WI38 (cell line): ENCODE results near the gene UTY.

Source experiments
- H3K4me3 ChIP-seq: 2 replicates; pipeline ENCODE4 v1.5.1; 2011; ENCODE audit warnings: low read depth, mild to moderate bottlenecking, control low read depth, low read length
- TF ChIP-seq, protein P1 (sequence below): IDR thresholded peaks from 2 replicates; pipeline ENCODE4 v1.5.1; 2012; ENCODE audit warnings: low read depth, mild to moderate bottlenecking, control low read depth, low read length

The UTY gene

DNA sequence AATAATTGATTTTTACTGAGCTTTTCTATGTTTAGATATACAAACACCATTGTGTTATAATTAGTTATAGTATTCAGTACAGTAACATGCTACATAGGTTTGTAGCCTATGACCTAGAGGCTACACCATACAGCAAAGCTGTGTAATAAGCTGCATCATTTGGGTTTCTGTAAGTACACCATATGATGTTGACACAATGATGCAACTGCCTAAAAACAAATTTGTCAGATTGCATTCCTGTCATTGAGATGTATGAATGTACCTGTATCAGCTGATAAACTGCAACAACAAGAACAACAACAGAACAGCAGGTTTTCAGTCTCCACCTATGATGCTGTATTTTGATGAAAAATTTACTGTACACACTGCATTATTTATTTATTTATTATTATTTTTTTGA lies 64.3 kb downstream of the UTY start:
- TF ChIP-seq, protein P1, sequence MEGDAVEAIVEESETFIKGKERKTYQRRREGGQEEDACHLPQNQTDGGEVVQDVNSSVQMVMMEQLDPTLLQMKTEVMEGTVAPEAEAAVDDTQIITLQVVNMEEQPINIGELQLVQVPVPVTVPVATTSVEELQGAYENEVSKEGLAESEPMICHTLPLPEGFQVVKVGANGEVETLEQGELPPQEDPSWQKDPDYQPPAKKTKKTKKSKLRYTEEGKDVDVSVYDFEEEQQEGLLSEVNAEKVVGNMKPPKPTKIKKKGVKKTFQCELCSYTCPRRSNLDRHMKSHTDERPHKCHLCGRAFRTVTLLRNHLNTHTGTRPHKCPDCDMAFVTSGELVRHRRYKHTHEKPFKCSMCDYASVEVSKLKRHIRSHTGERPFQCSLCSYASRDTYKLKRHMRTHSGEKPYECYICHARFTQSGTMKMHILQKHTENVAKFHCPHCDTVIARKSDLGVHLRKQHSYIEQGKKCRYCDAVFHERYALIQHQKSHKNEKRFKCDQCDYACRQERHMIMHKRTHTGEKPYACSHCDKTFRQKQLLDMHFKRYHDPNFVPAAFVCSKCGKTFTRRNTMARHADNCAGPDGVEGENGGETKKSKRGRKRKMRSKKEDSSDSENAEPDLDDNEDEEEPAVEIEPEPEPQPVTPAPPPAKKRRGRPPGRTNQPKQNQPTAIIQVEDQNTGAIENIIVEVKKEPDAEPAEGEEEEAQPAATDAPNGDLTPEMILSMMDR: no peak
- no peak overlapping the region for H3K4me3 ChIP-seq

DNA sequence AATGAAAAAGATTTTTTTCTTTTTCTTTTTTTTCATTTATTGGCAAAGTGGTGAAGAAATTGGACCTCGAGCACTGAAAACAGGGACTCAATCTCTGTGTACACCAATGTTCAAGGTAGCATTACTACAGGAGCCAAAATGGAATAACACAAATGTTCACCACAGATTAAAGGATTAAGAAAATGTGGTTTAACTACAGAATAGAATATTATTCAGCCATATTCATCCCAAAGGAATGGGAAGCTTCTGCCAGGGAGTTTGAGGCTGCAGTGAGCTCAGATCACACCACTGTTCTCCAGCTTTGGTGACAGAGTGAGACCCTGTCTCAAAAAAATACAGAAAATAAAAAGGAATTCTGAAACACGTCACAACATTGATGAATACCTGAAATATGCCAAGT lies 81.0 kb downstream of the UTY start:
- TF ChIP-seq, protein P1: no peak
- no peak overlapping the region for H3K4me3 ChIP-seq

DNA sequence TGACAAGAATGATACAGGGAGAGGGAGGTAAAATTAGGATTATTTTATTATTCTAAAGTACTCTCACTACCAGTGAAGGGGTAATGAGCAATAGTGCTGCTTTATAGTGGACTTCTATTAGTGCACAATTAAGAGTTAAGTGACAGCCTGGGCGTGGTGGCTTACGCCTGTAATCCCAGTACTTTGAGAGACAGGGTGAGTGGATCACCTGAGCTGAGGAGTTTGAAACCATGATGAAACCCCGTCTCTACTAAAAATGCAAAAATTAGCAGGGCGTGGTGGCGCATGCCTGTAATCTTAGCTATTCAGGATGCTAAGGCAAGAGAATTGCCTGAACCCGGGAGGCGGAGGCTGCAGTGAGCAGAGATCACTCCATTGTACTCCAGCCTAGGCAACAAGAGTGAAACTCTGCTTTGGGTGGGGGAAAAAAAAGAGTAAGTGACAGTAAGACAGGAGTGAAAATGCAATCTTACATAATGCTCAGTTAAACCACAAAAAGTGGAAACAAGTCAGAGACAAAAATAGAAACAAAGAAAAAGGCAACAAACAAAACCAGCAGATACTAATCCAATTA lies 98.6 kb downstream of the UTY start:
- no peak overlapping the region for H3K4me3 ChIP-seq
- TF ChIP-seq, protein P1: no peak

DNA sequence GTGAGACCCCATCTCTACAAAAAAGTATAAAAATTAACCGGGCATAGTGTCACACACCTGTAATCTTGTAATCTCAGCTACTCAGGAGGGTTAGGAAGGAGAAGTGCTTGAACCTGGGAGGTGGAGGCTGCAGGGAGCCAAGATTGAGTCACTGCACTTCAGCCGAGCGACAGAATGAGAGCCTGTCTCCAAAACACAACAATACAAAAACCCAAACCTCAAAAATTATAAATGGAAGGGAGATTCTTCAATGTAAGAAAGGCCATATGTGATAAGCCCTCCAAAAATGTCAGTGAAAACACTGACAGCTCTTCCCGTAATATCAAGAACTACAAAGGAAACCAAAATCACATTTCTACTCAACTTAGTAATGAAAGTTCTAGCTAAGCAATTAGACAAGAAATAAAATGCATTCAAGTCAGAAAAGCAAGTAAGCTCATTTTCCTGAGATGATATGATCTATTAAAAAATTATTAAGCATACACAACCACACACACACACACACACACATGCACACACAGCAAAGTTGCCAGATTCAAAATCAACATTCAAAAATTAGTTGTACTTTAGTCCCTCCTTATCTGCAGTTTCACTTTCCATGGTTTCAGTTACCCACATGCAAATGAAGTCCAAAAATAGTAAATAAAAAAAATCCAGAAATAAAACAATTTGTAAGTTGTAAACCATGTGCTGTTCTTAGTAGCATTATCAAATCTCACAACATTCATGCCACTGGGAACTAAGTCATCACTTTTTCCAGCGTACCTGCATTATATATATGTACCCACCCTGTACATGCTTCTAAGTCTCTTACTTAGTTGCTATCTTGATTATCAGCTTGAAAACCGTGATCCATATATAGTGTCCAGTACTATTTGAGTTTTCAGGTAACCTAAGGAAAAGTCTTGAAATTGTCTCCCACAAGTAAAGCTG lies 108.7 kb downstream of the UTY start:
- TF ChIP-seq, protein P1: no peak

DNA sequence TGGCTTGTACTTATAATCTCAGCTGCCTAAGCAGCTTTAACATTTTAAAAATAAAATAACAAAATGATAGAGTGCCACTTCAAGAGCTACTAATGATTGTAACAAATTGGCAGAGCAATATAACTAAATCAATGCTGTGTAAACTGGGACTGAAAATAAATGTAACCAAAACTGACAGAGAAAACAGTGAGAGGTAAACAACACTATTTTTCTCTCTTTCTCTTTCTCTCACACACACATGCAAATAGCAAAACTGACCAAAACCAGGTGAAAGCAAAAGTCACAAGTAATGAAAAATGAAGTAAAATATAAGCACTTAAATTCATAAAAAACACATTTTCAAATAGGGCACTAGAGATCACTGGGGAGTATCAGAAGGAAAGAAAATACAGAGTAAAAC lies 109.6 kb downstream of the UTY start:
- TF ChIP-seq, protein P1: no peak
- H3K4me3 ChIP-seq: no peak overlapping the region

More for the DNA sequence above, 108.7 kb downstream of the UTY start:
- H3K4me3 ChIP-seq: no peak overlapping the region

DNA sequence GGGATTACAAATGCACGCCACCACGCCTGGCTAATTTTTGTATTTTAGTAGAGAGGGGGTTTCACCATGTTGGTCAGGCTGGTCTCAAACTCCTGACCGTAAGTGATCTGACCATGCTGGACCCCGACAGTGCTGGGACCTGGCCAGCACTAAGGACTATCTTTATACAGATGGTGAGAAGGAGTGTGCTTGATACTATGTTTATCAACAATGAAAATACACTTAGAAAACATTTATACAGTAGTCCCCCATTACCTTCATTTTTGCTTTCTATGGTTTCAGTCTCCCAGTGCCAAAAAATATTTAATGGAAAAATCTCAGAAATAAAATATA lies 111.4 kb downstream of the UTY start:
- TF ChIP-seq, protein P1: no peak
- H3K4me3 ChIP-seq: no peak overlapping the region

DNA sequence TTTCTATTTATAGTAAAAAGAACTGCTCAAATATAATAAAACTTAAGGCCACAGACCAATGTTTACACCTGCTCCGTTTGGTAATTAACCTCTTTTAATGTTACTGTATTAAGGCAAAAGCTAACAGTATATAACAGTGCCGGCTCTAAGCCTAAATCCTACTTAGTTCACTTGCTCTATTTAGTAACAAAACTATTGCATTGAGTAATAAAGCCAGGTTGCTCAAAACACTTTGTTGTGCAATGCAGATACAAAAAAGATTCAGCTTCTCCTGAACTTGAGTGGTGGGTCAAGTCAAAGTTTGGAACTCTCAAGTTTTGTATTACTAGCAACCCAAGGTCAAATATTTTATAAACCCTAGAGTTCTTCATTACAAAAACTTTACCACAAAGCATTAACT lies 116.2 kb downstream of the UTY start:
- no peak overlapping the region for H3K4me3 ChIP-seq
- TF ChIP-seq, protein P1: no peak
